BE2C (cell line): Measurements from ENCODE around the gene ACTR1B.
"Not testable (repeated sequence)": the region's sequence is repeated elsewhere in the genome, so short reads cannot be mapped to it uniquely, and the experiment has no call there.

Experiments used
- DNase-seq: peaks from one replicate; pipeline ENCODE4 v3.0.0-alpha.2; 2020
- H3K27me3 ChIP-seq: fragments of 250-450 bp; sonication (Bioruptor Pico); 2 replicates; pipeline ENCODE4 v1.5.1; 2020; ENCODE audit warnings: mild to moderate bottlenecking
- H3K36me3 ChIP-seq: fragments of 250-450 bp; sonication (Bioruptor Pico); 2 replicates; pipeline ENCODE4 v1.5.1; 2020; ENCODE audit warnings: mild to moderate bottlenecking
- H3K4me1 ChIP-seq: fragments of 250-450 bp; sonication (Bioruptor Pico); 2 replicates; pipeline ENCODE4 v1.5.1; 2020
- H3K4me3 ChIP-seq: 2 replicates; pipeline ENCODE4 v1.5.1; 2011; ENCODE audit warnings: low read depth, low read length
- H3K9me3 ChIP-seq: fragments of 250-450 bp; sonication (Bioruptor Pico); 2 replicates; pipeline ENCODE4 v1.5.1; 2020
- TF ChIP-seq, protein P1 (sequence below): IDR thresholded peaks from 2 replicates; pipeline ENCODE4 v1.5.1; 2012; ENCODE audit warnings: mild to moderate bottlenecking, low read depth, low read length

Gene ACTR1B

DNA sequence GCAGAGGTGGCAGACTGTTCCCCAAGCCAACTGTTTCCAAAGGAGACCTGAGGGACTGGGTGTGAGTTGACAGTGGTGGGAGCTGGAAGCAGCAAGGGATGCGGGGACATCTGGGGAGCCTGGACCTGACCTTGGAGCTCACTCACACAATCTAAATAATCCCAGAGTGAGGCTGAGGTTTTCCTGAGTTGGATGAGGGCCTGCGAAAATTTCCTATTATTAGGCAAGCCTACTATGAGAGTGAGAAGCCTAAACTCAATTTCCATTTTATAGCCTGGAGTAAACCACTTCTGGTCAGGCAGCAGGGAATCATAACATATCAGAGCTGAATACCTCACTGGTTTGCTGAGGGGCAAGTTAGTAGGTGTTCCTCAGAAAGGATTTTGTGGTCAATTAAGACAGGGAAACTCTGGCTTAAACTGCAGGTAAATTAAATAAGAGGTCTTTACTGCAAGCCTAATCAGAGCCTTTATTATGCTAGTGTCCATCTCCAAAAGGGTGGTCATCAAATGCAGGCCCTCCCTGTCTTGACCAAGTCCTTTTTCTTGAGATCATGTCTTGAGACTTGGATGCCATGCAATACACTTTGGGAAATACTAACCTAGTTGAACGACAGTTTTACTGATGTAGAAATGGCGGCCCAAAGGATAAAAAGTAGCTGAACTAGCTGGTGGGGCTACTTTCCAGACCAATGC, 19.7 kb downstream of the ACTR1B start:
- Histone ChIP-seq H3K4me1 (no peaks in the 10 kb centered on the region; the same call in 1 of the 2 replicates), H3K27me3 (no peaks in the 10 kb centered on the region), H3K9me3 (no peaks in the 10 kb centered on the region), H3K36me3 (peaks cover 12% of the 10 kb centered on the region), H3K4me3 (no peak overlapping the region)
- no peak for DNase-seq
- TF ChIP-seq, protein P1, sequence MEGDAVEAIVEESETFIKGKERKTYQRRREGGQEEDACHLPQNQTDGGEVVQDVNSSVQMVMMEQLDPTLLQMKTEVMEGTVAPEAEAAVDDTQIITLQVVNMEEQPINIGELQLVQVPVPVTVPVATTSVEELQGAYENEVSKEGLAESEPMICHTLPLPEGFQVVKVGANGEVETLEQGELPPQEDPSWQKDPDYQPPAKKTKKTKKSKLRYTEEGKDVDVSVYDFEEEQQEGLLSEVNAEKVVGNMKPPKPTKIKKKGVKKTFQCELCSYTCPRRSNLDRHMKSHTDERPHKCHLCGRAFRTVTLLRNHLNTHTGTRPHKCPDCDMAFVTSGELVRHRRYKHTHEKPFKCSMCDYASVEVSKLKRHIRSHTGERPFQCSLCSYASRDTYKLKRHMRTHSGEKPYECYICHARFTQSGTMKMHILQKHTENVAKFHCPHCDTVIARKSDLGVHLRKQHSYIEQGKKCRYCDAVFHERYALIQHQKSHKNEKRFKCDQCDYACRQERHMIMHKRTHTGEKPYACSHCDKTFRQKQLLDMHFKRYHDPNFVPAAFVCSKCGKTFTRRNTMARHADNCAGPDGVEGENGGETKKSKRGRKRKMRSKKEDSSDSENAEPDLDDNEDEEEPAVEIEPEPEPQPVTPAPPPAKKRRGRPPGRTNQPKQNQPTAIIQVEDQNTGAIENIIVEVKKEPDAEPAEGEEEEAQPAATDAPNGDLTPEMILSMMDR: no peak

DNA sequence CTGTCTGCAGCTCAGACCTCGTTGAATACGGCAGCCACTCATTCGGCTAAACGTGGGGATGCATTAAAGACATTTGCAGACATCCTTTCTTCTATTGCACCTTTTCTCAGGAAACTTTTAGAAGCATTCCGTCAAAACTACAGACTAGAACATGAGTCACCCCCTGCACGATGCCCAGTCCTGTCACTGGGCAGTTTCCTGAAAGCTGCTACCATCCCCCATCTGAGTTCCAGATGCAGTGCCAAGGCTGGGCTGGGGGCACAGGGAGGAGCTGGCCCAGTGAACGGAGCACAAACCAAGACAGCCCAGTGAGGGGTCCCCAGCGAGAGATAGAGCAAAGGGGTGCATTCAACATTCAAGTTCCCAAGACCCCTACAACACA, 37.8 kb downstream of the ACTR1B start:
- not testable (repeated sequence) for H3K4me1 ChIP-seq, H3K36me3 ChIP-seq, H3K27me3 ChIP-seq, DNase-seq, H3K9me3 ChIP-seq, H3K4me3 ChIP-seq

DNA sequence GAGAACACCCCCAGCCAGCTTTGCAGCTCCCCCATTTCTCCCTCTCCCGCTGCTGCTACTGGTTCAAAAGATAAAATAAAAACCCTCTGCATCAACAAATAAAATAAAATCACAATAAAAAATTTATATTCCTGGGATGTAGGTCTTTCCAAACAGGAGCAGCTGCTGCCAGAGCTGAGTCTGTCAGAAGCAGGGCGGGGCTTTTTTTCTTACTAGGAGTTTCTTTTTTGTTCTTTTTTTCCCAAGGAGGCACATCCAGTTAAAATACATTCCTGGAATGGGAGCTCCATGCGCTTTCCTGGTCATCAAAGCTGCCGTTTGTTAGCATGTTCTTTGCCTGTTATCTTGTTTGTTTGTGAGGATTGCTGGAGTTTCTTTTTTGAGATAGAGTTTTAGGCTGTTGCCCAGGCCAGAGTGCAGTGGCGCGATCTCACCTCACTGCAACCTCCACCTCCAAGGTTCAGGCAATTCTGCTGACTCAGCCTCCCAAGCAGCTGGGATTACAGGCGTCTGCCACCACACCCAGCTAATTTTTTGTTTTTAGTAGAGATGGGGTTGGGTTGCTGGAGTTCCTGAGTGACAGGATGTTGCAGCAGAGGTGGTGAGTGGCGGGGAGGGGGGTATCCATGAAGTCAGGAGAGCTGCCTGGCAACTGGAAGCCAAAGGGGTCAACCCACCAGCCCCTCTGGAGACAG, 38.3 kb downstream of the ACTR1B start:
- H3K9me3 ChIP-seq, H3K4me1 ChIP-seq, H3K27me3 ChIP-seq, H3K36me3 ChIP-seq, H3K4me3 ChIP-seq, DNase-seq: not testable (repeated sequence)

DNA sequence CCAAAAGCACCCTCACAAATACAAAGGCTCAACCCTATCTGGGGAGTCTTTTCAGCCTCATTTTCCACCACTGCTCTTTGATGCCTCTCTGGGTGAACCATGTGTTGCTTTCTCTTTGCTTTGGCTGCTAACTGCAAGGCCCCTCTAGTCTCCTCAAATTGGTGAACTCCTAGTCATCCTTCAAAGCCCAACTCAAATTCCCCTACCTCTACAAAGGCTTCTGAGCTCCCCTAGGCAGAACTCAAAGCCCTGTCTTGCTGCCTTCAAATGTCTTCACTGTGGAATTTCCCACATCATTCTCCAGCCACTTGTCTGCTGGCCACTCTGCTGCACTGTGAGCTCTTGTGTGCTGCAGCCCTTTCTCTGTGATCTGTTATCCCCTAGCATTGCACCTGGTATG, 40.9 kb downstream of the ACTR1B start:
- not testable (repeated sequence) for H3K9me3 ChIP-seq, H3K36me3 ChIP-seq, H3K4me1 ChIP-seq, H3K27me3 ChIP-seq, H3K4me3 ChIP-seq, DNase-seq

GRCh38 chr2:97620492-97620891, 43.4 kb downstream of the ACTR1B start:
- not testable (repeated sequence) for DNase-seq, H3K9me3 ChIP-seq, H3K27me3 ChIP-seq, H3K4me3 ChIP-seq, H3K4me1 ChIP-seq, H3K36me3 ChIP-seq

- not testable (repeated sequence) for H3K4me1 ChIP-seq, H3K36me3 ChIP-seq, H3K9me3 ChIP-seq, H3K4me3 ChIP-seq, DNase-seq, H3K27me3 ChIP-seq
Observed at GRCh38 chr2:97618939-97619827, 44.7 kb downstream of the ACTR1B start.

DNA sequence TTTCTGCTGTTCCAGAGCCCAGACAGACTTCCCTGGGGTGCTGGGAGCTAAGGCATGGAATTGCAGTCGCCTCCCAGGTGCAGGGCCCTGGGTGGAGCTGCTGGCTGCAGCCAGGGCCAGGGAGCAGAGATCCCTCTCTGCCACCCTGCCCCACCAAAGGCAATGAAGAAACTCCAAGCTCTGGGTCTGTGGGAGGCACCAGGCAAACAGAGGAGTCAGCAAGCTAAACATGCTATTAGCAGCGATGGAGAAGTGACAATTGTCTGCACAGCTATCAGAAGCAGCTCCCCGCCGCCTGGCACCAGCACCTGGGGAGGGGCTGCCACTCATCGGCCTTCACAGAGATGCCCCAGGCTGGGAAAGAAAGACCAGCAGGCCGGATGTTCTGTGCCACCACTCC, 45.9 kb downstream of the ACTR1B start:
- no peaks in the 10 kb centered on the region for H3K36me3 ChIP-seq
- no peaks in the 10 kb centered on the region for H3K4me1 ChIP-seq
- no peaks in the 10 kb centered on the region for H3K9me3 ChIP-seq
- no peaks in the 10 kb centered on the region for H3K27me3 ChIP-seq
- H3K4me3 ChIP-seq: no peak overlapping the region
- TF ChIP-seq, protein P1: no peak
- DNase-seq: no peak

- H3K36me3 ChIP-seq, H3K4me3 ChIP-seq, H3K4me1 ChIP-seq, DNase-seq, H3K9me3 ChIP-seq, H3K27me3 ChIP-seq: not testable (repeated sequence)
Observed at GRCh38 chr2:97615746-97616145, 48.1 kb downstream of the ACTR1B start.

DNA sequence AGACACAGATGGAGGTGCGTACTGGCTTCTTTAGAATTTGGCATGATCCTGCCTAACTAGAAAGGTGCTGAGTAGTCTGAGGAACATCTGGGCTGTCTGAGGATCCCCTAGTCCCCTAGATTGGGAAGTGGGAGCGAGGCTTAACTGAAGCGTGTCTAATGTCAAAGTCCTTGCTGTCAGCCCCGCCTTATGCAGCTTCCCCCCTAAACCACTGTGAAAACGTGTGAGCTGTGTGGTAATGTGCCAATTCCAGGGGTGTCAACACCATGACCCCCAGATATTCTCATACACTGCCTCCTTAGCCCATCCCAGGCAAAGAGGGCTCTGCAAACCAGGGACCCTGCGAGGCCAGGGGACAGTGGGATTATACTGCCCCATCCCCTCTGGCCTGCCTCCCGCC, 51.9 kb downstream of the ACTR1B start:
- not testable (repeated sequence) for H3K27me3 ChIP-seq, H3K9me3 ChIP-seq, H3K36me3 ChIP-seq, H3K4me3 ChIP-seq, H3K4me1 ChIP-seq, DNase-seq

DNA sequence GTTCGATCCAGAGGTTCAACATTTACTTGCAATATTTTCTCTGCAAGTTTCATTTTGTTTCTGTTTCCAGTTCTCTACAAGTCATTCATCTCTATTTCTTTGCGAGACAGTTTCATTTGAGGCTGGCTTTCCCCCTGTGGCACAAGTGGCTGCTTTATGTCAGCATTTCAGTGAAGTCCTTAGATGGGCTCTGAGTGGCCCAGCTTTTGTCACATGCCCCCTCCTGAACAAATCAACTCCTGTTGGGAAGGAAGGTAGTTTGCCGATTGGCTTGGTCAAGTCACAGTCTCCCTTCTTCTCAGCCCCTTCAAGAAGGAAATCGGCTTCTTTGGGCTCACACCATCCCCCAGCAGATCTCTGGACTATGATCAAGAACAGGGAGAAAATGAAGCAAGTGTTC, 55.1 kb downstream of the ACTR1B start:
- not testable (repeated sequence) for H3K9me3 ChIP-seq, H3K4me3 ChIP-seq, H3K27me3 ChIP-seq

More for the DNA sequence above, 55.1 kb downstream of the ACTR1B start:
- H3K36me3 ChIP-seq, DNase-seq, H3K4me1 ChIP-seq: not testable (repeated sequence)
